Nucleus accumbens (tissue), 56 donors: Measurements from ENCODE around the gene AVPR2.

Experiments used
- DNase-seq, 56 donors: peaks; one replicate each; lab custom pipeline; 2025; lab: John Stamatoyannopoulos, UW

Gene AVPR2

DNA sequence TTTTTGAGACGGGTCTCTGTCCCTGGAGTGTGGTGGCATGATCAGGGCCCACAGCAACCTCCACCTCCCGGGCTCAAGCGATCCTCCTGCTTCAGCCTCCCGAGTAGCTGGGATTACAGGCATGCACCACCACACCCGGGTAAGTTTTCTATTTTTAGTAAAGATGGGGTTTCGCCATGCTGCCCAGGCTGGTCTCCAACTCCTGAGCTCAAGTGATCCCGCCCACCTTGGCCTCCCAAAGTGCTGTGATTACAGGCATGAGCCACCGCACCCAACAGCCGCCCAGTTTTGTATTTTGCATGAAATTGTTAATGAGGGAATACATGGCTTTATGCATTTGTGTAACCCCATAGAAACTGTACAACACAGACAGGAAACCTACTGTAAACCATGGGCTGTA lies 24.4 kb downstream of the AVPR2 start:
- no peak for DNase-seq

DNA sequence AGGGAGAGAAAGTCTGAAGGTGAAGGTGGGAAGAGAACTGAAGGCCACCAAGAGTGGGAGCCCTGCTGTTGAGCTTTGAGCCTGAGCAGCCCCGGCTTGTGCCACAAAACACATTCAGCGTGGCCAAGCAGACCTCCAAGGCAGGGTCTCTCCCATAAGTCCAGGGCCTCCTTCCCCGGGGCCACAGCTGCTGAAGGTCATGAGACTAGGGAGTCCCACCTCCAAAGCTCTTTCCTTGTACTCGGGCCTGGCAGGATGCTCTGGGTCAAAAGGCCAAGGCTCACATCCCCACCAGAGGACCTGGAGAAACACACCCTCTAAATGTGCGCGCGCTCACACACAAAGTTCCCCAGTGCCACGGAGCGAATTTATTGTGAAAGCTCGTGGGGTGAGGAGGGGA lies 25.1 kb downstream of the AVPR2 start:
- DNase-seq, result no peak

DNA sequence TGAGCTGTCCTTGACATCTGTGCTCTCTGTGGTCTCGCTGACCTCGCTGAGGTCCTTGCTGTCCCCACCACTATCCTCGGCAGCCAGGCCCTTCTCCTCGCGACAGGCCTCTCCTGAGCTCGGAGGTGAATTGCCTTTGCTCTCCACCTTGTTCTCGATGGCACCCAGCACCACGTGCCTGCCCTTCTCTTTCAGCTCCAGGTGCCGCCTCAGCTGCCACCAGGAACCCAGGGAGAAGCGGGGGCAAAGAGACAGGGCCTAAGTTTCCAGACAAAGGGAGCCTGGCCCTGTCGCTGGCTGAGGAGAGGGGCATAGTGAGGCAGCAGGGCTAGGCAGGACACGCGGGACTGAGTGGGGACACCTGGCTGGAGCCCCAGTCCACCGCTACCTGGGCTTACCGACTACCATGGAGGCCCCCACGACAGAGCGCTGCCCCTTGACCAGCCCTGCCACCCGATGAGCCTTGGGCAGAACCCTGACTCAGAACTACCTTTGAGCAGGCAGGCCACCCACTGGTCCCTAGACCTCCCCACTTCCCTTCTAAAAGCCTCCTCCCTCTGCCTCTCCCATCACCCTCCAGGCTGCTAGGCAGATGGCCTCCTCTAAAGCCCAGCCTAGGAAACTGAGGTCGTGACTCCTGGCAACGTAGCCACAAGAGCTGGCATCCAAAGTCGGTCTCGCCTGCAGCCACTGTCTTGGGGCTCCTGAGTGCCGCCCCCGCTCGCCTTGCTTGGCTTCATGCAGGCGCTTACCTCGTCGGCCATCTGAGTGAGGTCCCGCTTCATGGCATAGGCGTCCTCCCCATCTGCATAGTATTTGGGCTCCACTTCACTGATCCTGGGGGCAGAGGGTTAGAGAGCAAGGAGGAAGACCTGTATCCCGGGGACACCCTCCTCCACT lies 25.8 kb downstream of the AVPR2 start:
- DNase-seq, result no peak

DNA sequence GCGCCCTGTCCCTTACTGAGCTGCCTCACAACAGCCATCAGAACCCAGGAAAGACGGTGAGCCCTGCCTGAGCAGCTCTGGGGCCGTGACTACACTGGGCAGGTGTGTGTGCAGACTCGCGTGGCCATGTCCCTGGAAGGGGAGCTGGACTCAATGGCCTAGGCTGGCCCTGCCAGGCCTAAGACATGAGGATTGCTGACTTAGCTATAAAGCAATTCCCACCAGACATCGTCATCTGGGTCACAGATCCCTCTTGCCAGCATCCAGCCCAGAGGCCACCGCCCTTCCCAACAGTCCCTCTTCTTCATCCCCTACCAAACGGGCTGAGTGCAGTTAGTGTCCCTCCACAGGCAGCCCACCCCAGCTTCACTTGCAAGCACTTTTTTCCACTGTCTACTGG lies 26.7 kb downstream of the AVPR2 start:
- DNase-seq, result no peak

DNA sequence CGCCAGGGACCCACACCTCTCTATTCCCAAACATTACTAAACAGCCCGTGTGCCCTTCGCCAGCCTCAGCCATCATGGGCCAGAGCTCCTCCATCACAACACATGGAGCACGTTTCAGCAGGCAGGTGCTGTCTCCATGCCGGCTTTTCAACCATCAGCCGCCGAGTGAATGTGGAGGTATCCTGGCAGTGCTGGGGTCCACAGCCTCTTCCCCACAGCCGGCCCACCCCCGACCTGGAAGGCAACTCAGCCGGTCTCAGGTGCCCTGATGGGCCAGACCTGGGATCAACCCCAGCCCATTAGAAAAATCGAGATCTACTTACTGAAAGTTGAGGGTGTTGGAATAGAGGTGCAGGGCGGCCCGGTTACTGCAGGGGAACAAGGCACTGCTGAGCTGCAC lies 27.3 kb downstream of the AVPR2 start:
- no peak for DNase-seq

DNA sequence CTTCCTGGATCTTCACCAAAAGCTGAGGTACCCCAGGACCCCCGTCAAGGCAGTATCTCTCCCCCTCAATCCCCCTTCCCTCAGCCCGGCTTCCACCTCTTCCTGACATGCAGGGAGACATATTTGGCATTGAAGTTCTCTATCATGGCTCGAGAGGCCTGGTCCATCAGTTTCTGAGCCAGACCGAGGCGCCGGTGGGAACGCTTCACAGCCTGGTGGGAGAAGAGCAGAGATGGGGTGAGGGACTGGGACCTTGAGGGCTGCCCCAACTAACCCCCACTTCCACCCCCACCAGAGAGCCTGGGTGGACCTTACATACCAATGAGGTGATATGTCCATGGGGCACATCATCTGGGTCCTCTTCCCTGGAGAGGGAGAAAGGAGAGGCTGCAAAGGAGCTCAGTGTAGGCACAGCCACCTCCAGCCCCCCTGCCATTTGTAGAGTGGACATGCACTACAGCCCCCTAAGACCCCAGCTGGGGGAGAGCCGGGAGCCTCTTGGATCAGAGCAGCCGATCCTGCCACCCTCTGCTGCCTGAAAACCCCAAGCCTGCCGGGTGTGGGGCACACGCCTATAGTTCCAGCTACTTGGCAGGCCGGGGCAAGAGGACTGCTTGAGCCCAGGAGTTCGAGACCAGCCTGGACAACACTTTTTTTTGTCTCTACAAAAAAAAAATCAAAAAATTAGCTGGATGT lies 27.9 kb downstream of the AVPR2 start:
- no peak for DNase-seq

DNA sequence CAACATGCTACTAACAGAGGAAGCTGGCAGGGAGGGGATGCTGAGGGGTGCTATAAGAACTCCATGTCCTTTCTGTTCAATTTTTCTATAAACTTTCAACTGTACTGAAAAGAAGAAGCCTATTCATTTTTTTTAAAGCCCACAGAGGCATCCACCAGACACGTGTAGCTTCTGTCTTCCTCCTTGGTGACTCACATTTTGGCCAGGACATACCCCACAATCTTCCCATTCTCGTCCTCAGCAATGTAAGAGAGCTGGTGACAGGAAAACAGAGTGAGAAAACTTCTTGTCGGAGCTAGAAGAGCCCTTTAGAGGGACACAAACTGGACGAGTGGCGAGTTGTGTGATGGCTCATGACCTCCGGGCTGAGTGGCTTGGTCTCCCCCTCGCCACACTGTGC lies 29.3 kb downstream of the AVPR2 start:
- DNase-seq, result no peak

DNA sequence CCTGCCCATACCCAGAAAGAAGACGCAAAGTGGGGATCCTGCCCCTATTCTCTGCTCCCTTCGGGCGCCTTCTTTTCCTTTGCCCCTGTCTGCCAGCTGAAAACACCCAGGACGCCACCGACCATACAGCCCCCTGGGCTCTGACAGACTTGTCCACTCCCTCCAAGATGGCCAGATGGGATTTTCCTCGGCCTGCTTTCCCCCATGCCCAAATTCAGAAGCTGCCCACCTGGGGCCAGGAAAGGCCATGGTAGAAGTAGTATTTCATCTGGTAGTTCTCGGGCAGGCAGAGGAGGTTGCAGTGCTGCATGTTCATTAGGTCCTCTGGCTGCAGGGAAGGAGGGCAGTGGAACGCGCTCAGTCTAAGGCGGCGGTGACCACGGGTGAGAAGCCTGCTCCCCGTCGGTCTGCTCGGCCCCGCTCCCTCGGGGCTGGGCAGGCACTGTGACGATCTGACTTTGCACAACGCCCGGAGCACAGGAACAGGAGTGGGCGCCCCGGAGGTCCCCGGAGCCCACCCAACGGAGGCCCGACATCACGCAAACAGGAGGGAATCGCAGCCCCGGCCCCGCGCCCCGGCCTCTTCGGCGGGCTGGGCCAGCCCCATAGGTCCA lies 29.8 kb downstream of the AVPR2 start:
- no peak for DNase-seq

DNA sequence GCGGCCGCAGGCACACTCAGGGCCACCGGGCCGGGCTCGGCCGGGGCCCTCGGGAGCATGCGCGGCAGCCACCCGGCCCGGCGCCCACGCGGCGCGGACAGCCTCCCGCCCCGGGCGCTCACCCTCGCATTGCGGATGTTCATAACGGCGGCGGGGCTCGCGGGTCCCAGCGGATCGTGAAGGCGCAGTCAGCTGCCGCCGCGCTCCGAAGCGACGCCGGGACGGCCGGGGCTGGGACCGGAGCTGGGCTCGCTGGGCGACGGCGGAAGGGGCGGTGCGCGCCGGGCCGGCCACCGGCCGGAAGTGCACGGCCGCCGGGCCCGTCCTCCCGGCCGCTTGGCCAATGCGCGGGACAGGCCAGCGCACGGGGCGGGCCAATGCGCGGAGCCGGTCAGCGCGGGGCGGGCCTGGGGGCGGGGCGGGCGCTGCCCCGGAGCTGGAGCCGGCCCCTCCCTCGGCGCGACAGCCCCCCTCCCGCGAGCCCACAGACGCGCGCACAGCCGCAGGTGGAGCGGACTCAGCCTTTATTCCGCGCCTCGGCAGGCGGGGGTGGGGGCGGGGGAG lies 30.4 kb downstream of the AVPR2 start, which contains the start of gene NAA10:
NAA10 (minus strand) TSS at position 276 of the 564 bp plus-strand sequence; CDS start at position 143, 133 bp downstream.
- peak in 42 of 56 donors; percentile 4 to 77 (median 47) for DNase-seq

DNA sequence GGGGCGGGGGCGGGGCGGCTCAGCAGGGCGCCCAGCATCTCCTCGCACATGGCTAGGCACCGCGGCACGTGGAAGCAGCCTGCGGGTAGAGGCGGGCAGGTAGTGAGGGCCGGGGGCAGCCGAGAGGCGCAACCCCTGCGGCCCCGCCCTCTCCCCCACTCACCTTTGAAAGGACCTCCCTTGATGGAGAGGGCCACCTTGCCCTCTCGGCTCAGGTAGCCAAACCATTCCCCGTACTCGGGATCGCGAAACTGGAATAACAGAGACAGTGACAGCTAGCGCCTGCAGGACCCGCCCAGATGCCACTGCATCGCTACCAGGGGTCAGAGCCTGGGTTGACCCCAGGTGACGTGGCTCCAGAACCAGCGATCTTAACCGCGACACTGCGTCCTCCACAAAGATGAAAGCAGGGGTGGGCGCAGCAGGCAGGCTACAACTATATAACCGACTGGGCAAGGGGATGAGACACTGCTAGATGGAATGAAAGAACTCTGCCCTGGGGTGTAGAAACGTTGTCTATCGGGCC lies 30.9 kb downstream of the AVPR2 start:
- peak in 1 of 56 donors; percentile 11 for DNase-seq

DNA sequence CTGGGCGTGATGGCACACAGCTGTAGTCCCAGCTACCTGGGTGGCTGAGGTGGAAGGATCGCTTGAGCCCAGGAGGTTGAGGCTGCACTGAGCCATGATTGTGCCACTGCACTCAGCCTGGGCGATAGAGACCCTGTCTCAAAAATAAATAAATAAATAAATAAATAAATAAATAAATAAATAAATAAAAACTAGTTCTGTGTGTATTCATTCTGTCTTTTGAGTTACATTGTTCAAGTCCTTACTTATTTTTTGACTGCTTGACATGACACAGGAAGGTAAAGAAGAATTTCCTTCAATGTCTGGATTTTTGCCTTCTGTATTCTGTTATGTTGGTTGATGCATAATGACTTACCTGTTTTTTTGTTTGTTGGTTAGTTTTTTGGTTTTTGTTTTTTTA lies 32.6 kb downstream of the AVPR2 start:
- no peak for DNase-seq

DNA sequence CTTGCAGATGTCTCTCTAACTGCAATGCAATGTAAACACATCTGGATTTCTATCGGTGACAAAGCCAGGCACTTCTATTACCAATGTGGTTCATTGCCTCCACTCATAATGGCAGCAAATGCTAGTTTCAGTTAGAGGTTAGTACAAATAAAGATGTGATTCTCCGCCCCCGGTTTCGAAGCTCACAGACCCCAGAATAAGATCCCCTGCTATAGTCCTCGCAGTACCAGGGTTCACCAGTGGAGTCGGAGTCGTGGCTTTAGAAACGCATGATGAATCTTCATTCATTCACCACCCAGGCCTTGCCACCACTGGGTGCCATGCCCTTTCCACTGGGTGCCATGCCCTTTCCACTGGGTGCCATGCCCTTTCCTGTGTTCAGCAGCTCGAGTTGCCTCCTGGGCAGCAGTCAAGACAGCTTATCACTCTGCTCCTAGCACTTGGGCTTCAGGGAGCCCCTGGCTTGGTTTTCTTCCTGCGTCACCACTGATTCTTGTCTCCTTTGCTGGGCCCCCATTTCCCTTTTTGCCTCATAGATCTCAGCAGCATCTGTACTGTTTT lies 33.8 kb downstream of the AVPR2 start:
- DNase-seq, result no peak

DNA sequence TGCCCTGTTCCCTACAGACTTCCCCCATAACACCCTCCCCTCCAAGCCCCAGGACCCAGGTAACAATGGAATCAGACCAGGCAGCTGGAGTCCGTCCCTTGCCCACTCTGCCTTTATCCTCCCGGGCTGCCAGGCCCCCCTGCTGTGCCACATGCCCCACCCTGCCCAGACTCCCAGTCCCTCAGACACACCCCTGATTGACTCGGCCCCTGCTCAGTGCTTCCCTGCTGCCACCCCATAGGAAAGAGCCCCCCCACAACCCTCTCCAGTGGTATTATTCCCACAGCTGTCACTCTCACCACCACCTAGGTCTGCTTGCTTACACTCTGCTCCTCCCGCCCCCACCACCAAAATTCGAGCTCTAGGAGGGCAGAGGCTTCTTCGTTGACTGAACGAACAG lies 35.1 kb downstream of the AVPR2 start:
- DNase-seq, result no peak

DNA sequence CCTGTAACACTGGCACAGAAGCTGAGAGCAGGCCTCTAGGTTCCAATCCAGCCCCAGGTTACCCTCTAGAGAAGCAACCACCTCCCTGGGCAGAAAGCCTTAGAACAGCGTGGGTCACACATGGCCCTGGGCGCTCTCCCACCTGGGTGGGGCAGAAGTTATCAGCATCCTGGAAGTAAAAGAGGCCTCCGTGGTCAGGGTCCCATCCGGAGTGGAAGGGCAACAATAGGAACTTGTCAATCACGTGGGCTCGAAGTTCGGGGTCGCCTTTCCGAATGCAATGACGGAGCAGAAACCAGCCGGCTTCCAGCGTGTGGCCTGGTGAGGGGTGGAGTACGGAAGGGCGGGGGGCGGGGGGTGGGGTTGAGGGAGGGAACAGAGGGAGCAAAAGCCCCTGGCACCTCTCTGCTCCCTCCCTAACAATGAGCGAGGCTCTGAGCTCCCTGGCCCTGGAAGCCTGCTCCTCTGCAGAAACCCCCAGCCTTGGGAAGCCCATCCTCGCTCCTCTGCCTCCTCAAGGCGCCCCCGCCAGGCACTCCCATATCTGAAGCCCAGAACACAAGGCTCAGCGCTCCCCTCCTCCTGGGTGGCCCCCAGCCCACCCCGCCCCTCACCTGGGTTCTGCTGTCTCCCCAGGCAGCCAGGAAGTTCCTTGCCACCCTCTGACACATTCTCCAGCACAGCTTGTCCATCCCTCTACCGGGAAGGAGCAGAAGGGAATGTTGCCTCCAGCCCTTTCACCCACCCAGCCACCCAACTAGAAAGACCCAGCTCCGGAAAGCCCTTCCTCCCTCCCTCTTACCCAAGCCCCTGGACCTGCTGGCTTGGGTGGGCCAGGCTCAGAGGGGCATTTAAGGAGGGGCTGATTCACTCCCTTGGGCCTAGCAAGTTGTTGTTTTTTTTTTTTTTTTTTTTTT lies 37.1 kb downstream of the AVPR2 start:
- DNase-seq, result no peak

DNA sequence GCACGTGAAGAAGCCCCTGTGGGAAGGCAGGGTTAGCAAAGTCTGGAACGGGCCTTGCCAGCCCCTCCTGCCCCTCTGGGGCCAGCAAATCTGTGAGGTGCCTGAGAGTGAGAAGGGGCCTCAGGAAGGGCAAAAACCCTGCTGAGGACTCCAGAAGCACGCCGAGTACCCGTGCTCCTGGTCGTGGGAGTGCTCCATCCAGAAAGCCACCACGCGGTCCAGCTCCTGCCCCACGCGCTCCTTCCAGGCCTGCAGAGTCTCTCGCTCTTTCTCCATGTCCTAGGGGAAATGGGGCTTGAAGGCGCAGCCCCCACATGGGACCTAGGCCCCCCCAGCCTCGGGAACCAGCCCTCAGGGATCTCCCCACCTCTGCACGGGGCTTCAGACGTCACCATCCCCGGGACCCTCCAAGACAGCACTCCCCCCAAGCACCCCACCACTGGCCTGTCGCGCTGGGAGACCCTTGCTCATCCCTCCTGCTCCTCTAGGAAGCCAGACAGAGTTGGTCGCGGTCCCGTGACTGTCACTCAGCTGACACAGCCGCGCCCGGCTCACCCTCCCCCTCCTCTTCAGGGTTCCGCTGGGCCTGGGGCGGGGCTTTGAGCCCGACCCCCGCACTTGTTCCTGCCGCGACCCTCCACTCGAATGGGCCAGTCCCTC lies 39.8 kb downstream of the AVPR2 start, which contains the start of gene RENBP:
RENBP (minus strand) TSS at position 504 of the 660 bp plus-strand sequence; CDS start at position 471, 33 bp downstream.
- peak in 40 of 56 donors; percentile 2 to 72 (median 29) for DNase-seq

DNA sequence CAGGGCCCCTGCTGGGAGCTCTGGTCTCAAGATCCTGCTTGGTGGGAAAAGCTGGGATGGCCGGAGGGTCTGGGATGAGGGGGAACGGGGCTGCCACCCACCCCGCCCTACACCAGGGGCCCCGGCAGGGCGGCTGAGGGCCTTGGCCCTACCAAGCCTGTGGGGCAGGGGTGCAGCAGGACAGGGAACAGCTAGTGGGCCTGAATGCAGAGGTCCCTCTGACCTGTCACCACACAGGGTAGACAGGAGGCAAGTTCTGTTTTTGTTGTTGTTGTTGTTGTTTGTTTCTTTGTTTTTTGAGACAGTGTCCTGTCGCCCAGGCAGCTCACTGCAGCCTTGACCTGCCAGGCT lies 40.3 kb downstream of the AVPR2 start:
- no peak for DNase-seq

DNA sequence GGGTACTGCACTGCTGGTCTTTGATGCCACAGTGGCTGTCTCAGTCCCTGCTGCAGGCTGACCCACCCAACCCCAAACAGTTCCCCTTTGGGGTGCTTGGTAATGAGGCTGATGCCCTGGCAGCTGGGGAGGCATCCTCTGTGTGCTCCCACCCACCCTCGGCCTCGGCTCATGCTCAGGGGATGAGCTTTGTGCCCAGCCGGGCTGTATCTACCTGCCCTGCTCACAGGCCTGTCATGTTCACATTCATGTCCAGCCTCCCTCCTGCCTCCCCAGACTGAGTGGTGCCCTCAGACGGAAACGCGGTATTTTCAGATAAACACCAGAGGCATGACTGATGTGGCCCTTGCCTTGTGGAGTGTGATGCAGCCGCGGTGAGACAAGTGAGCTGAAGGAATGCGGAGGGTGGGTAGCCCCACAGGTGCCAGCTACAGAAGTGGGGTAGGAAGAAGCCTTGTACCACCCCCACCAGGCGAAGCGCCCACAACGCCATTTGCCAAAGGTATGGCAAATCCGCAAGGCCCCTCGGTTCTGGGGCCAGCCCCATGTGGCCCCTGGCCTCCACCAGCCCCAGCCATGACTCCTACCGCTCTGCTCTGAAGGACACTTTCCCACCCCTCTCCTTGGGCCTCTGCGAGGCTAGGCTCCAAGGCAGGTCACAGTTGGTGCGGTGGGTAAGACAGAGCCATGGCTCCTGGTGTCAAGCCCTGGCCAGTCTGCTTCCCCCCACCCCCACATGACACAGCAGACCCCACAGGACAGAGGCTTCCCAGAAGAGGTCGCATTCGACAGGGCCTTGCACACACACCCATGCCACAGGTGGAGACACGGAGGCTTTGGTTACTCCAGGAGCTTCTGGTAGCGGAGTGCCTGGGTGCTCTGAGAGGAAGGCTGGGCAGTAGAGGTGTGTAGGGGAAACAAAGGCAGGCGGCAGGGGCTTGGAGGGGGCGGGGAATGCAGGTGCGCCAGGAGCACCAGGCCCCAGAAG lies 41.8 kb downstream of the AVPR2 start:
- no peak for DNase-seq
